HL-60 (cell line): ENCODE data around the gene CILP2.

Source experiments
- DNase-seq, 2 experiments: peaks; one replicate each; pipeline ENCODE4 v3.0.0-alpha.2; 2010 to 2020; ENCODE audit warnings: low read depth in 1 of 2, low spot score in 1 of 2
- H3K27ac ChIP-seq: fragments of 250-450 bp; sonication (Bioruptor Pico); replicated peaks from 2 replicates; pipeline ENCODE4 v1.5.1; 2020; ENCODE audit warnings: mild to moderate bottlenecking, moderate library complexity
- H3K27me3 ChIP-seq: fragments of 250-450 bp; sonication (Bioruptor Pico); 2 replicates; pipeline ENCODE4 v1.5.1; 2021; ENCODE audit warnings: mild to moderate bottlenecking, moderate library complexity; ENCODE audit not compliant: insufficient read depth, poor library complexity, severe bottlenecking
- H3K4me3 ChIP-seq: replicated peaks from 2 replicates; pipeline ENCODE4 v1.5.1; 2011; ENCODE audit warnings: mild to moderate bottlenecking, control low read depth, low read length; ENCODE audit not compliant: insufficient read depth
- CTCF ChIP-seq: IDR thresholded peaks from one replicate; pipeline ENCODE4 v1.5.1; 2011; ENCODE audit warnings: low read length, control low read depth, inconsistent platforms; ENCODE audit not compliant: insufficient read depth
- GABPA ChIP-seq: IDR thresholded peaks from 2 replicates; pipeline ENCODE4 v1.6.1; 2012; ENCODE audit warnings: low read depth
- POLR2AphosphoS5 ChIP-seq: IDR thresholded peaks from 2 replicates; pipeline ENCODE4 v1.6.1; 2012; ENCODE audit warnings: low read depth
- REST ChIP-seq: IDR thresholded peaks from 2 replicates; pipeline ENCODE4 v1.6.1; 2012; ENCODE audit warnings: low read depth; ENCODE audit not compliant: insufficient replicate concordance
- SPI1 ChIP-seq: IDR thresholded peaks from 2 replicates; pipeline ENCODE4 v1.6.1; 2012; ENCODE audit warnings: low read depth, mild to moderate bottlenecking, borderline replicate concordance

Gene CILP2

GRCh38 chr19:19566306-19566705 is 28.2 kb downstream of the CILP2 start:
- DNase-seq = no peak
- H3K4me3 ChIP-seq = no peak overlapping the region
- H3K27ac ChIP-seq = no peak overlapping the region
- TF ChIP-seq REST = no peak
- no peak for TF ChIP-seq POLR2AphosphoS5
- no peak for TF ChIP-seq GABPA
- TF ChIP-seq CTCF = no peak
- TF ChIP-seq SPI1 = no peak
- H3K27me3 ChIP-seq = no peaks in the 10 kb centered on the region

- Histone ChIP-seq H3K4me3 (no peak overlapping the region), H3K27me3 (no peaks in the 10 kb centered on the region), H3K27ac (no peak overlapping the region)
- TF ChIP-seq GABPA = no peak
- TF ChIP-seq REST = no peak
- TF ChIP-seq CTCF = no peak
- no peak for TF ChIP-seq SPI1
- TF ChIP-seq POLR2AphosphoS5 = no peak
- DNase-seq = no peak
Measured at GRCh38 chr19:19567391-19567790, 29.3 kb downstream of the CILP2 start.

- Histone ChIP-seq H3K27me3 (no peaks in the 10 kb centered on the region), H3K4me3 (no peak overlapping the region), H3K27ac (no peak overlapping the region)
- TF ChIP-seq SPI1 (no peak), GABPA (no peak), REST (no peak), CTCF (no peak), POLR2AphosphoS5 (no peak)
- no peak for DNase-seq
Measured at GRCh38 chr19:19568802-19569756, 31.0 kb downstream of the CILP2 start.
